Osteocyte (in vitro differentiated cells): ENCODE results near the gene COL4A1. TPM values are rescaled to one million over a fixed set of nuclear protein-coding genes. Genes with fewer than 3 reads are reported as not detected.

ENCODE experiments used
- DNase-seq: peaks from one replicate; pipeline ENCODE4 v3.0.0; 2021; ENCODE audit warnings: mixed read lengths; ENCODE audit not compliant: unreplicated experiment; ENCODE audit errors: extremely low spot score
- H3K27ac Mint-ChIP-seq: one replicate; pipeline ENCODE4 v1.8.0; 2021; ENCODE audit warnings: mild to moderate bottlenecking, mixed read lengths; ENCODE audit not compliant: unreplicated experiment
- H3K27me3 Mint-ChIP-seq: one replicate; pipeline ENCODE4 v1.8.0; 2021; ENCODE audit warnings: mixed read lengths; ENCODE audit not compliant: unreplicated experiment
- H3K36me3 Mint-ChIP-seq: one replicate; pipeline ENCODE4 v1.8.0; 2021; ENCODE audit warnings: mixed read lengths; ENCODE audit not compliant: unreplicated experiment
- H3K4me1 Mint-ChIP-seq: one replicate; pipeline ENCODE4 v1.8.0; 2021; ENCODE audit warnings: mixed read lengths; ENCODE audit not compliant: unreplicated experiment
- H3K4me3 Mint-ChIP-seq: one replicate; pipeline ENCODE4 v1.8.0; 2021; ENCODE audit warnings: mild to moderate bottlenecking, moderate library complexity, mixed read lengths; ENCODE audit not compliant: unreplicated experiment
- H3K9me3 Mint-ChIP-seq: one replicate; pipeline ENCODE4 v1.8.0; 2021; ENCODE audit warnings: mixed read lengths; ENCODE audit not compliant: unreplicated experiment
- CTCF ChIP-seq: fragments of 200-600 bp; sonication (generic); IDR thresholded peaks from 2 replicates; pipeline ENCODE4 v1.5.0; 2021; ENCODE audit warnings: antibody characterized with exemption, mild to moderate bottlenecking, moderate library complexity
- total RNA-seq: library from RNA; stranded (reverse); gene quantifications from 2 replicates; pipeline ENCODE4 v1.2.1, GENCODE V29; 2021

Gene COL4A1
- total RNA-seq, 1 donor from 2014 or later = 3,181 TPM

- peak overlapping the region; percentile 22 for H3K4me3 Mint-ChIP-seq
- DNase-seq = no peak
- no peaks in the 10 kb centered on the region for H3K9me3 Mint-ChIP-seq
- H3K36me3 Mint-ChIP-seq = peaks cover 29% of the 10 kb centered on the region
- peak overlapping the region; percentile 79 for H3K27ac Mint-ChIP-seq
- TF ChIP-seq CTCF = no peak
- H3K4me1 Mint-ChIP-seq = peaks cover 92% of the 10 kb centered on the region
- no peaks in the 10 kb centered on the region for H3K27me3 Mint-ChIP-seq
These were observed 9.0 kb downstream of the COL4A1 start for GRCh38 chr13:110297766-110298504.

DNA sequence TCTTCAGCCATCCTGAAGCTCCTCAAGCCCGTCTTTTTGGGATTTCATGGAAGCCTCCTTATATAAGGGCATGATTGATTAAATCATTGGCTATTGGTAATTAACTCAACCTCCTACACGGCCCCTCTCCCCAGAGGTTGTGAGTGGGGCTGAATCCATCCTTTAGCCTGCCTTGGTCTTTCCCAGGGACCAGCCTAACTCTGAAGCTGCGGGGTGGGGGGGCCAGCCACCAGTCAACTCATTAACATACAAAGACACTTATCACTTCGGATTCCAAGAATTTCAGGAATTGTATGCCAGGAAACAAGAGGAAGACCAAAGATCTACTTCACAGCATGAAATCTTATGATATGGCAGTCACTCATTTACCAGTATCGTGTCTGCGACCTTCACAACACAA is 9.9 kb downstream of the COL4A1 start:
- TF ChIP-seq CTCF = no peak
- Mint-ChIP-seq H3K9me3 (no peaks in the 10 kb centered on the region), H3K27me3 (no peaks in the 10 kb centered on the region), H3K27ac (peak overlapping the region; percentile 89), H3K4me3 (no peak overlapping the region), H3K4me1 (peaks cover 88% of the 10 kb centered on the region), H3K36me3 (peaks cover 28% of the 10 kb centered on the region)
- peak; percentile 71 for DNase-seq

DNA sequence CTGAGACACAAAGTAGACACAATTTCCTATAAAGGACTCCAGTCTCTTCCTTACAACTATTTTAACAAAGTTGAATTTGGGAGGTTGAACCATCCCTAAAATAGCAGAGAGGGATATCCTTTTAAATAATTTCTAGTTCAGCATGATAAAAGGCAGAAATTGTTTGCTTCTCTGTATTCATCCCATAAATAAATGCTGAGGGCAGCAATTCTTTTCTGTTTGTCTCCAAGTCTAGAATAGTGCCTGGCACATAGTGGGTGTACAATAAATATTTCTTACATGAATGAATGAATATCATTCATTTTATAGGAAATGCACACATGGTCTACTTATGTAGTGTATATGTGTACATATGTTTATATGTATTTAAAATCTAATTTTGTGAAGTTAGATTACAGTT is 12.3 kb downstream of the COL4A1 start:
- Mint-ChIP-seq H3K36me3 (peaks cover 34% of the 10 kb centered on the region), H3K4me1 (peaks cover 83% of the 10 kb centered on the region), H3K9me3 (no peaks in the 10 kb centered on the region), H3K4me3 (no peak overlapping the region), H3K27me3 (no peaks in the 10 kb centered on the region), H3K27ac (peak overlapping the region; percentile 89)
- DNase-seq = no peak
- no peak for TF ChIP-seq CTCF

- Mint-ChIP-seq H3K27me3 (no peaks in the 10 kb centered on the region), H3K4me1 (peaks cover 83% of the 10 kb centered on the region), H3K4me3 (no peak overlapping the region), H3K36me3 (peaks cover 39% of the 10 kb centered on the region), H3K9me3 (no peaks in the 10 kb centered on the region), H3K27ac (peak overlapping the region; percentile 68)
- no peak for TF ChIP-seq CTCF
- peak; percentile 56 for DNase-seq
These were observed 12.8 kb downstream of the COL4A1 start for GRCh38 chr13:110294146-110294545.

DNA sequence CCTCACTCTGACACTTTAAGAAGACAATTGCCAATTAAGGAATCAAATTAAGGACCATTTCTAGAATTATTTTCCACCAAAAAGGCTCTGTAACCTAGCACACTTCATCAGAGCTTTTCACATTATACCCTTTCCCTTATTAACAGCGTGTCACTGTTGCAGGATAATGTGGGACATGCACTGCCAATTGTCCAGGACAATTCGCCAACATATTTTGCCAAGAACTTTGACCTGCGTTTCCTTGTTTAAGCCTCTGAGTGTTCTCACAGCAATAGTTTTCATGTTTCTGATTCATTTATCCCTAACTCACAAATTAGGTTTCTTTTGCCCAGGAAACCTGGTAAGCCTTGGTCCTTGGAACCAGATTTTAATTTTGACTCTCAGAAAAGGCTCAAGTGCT is 13.3 kb downstream of the COL4A1 start:
- Mint-ChIP-seq H3K4me1 (peaks cover 78% of the 10 kb centered on the region), H3K36me3 (peaks cover 41% of the 10 kb centered on the region), H3K4me3 (no peak overlapping the region), H3K27me3 (no peaks in the 10 kb centered on the region), H3K9me3 (no peaks in the 10 kb centered on the region), H3K27ac (peak overlapping the region; percentile 68)
- no peak for DNase-seq
- TF ChIP-seq CTCF = no peak
